ENCODE data around the gene TULP1. TPM values are rescaled to one million over a fixed set of nuclear protein-coding genes. Genes with fewer than 3 reads are reported as not detected.

TULP1 gene
- total and polyA plus RNA-seq, 4 donors = 3.3 TPM; not detected in 3

GRCh38 chr6:35491558-35492257 lies 21.0 kb downstream of the TULP1 start:
- no peak overlapping the region for H3K4me3 ChIP-seq (ENCODE audit: low read length in 2 of 2)

DNA sequence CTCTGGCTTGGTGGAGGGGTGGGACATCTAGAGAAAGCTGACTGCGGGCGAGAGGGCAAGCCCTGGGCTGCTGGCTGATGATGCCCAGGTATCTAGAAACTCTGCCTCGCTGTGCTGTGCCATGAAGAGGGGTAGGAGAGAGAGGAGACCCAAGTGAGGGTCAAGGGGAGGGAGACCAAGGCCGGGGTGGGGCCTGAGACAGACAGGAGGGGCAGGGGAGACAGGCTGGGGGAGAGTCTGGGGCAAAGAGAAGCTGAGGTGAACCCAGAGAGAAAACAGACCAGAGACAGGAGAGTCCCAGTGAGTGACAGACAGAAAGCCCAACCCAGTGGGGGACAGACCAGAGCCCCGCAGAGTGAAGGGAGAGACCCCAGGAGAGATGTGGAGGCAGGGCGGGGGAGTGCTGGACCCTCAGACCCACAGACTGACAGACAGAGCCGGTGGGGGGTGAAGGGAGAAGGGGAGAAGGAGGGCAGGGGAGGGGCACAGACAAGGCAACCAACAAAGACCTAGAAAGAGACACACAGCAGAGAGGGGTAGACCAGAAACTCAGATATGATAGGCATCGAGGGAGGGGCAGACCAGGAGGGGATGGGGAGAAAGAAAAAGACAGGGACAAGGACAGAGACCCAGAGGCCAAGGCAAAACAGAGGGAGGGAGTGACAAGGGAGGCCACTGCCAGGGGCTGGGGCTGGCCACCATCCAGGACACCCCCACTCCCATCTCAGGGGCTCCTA lies 21.7 kb downstream of the TULP1 start:
- no peaks in the 10 kb centered on the region for H3K36me3 ChIP-seq (ENCODE audit: control insufficient read depth in 1 of 2, insufficient read depth in 2 of 2, low read length in 1 of 2)
- H3K4me3 ChIP-seq (ENCODE audit: low read length in 2 of 2) = no peak overlapping the region
- 19 to 31% methylated on average over 8 of the region's 8 CpGs for WGBS, 2 donors
- H3K9me3 ChIP-seq (ENCODE audit: control insufficient read depth, low read length) = no peaks in the 10 kb centered on the region
- no peaks in the 10 kb centered on the region for H3K4me1 ChIP-seq (ENCODE audit: control insufficient read depth in 1 of 2, insufficient read depth in 2 of 2, low read length in 2 of 2)
- peak overlapping the region; percentile 91 to 92 for H3K27ac ChIP-seq (ENCODE audit: low read depth in 1 of 2, low read length in 2 of 2)
- no peaks in the 10 kb centered on the region for H3K27me3 ChIP-seq (ENCODE audit: control insufficient read depth in 1 of 2, insufficient read depth in 2 of 2, low read length in 1 of 2)
- intact Hi-C loops (cut with DNase I) = no loop called here
- ATAC-seq (ENCODE audit: low FRiP score) (no peak), DNase-seq (no peak)

More at GRCh38 chr6:35491558-35492257, 21.0 kb downstream of the TULP1 start:
- H3K4me1 ChIP-seq (ENCODE audit: control insufficient read depth in 1 of 2, insufficient read depth in 2 of 2, low read length in 2 of 2) = no peaks in the 10 kb centered on the region
- H3K9me3 ChIP-seq (ENCODE audit: control insufficient read depth, low read length) = no peaks in the 10 kb centered on the region
- no peaks in the 10 kb centered on the region for H3K36me3 ChIP-seq (ENCODE audit: control insufficient read depth in 1 of 2, insufficient read depth in 2 of 2, low read length in 1 of 2)
- DNase-seq = no peak
- peak overlapping the region; percentile 91 to 92 for H3K27ac ChIP-seq (ENCODE audit: low read depth in 1 of 2, low read length in 2 of 2)
- ATAC-seq (ENCODE audit: low FRiP score) = no peak
- H3K27me3 ChIP-seq (ENCODE audit: control insufficient read depth in 1 of 2, insufficient read depth in 2 of 2, low read length in 1 of 2) = no peaks in the 10 kb centered on the region
- intact Hi-C loops (cut with DNase I) = no loop called here
- 42 to 50% methylated on average over 5 of the region's 5 CpGs for WGBS, 2 donors

GRCh38 chr6:35489995-35490791 lies 22.5 kb downstream of the TULP1 start:
- H3K4me3 ChIP-seq (ENCODE audit: low read length in 2 of 2) = no peak overlapping the region
- H3K27ac ChIP-seq (ENCODE audit: low read depth in 1 of 2, low read length in 2 of 2) = peak overlapping the region; percentile 91 to 93
- DNase-seq (peak; percentile 91 to 97), ATAC-seq (ENCODE audit: low FRiP score) (peak; percentile 82)
- no peaks in the 10 kb centered on the region for H3K27me3 ChIP-seq (ENCODE audit: control insufficient read depth in 1 of 2, insufficient read depth in 2 of 2, low read length in 1 of 2)
- H3K4me1 ChIP-seq (ENCODE audit: control insufficient read depth in 1 of 2, insufficient read depth in 2 of 2, low read length in 2 of 2) = peaks cover 0 to 3% of the 10 kb centered on the region in 2 donors
- H3K9me3 ChIP-seq (ENCODE audit: control insufficient read depth, low read length) = no peaks in the 10 kb centered on the region
- 3 to 6% methylated on average over 27 to 28 of the region's 28 CpGs for WGBS, 2 donors
- no peaks in the 10 kb centered on the region for H3K36me3 ChIP-seq (ENCODE audit: control insufficient read depth in 1 of 2, insufficient read depth in 2 of 2, low read length in 1 of 2)
- intact Hi-C loops (cut with DNase I) = no loop called here

- peak overlapping the region; percentile 61 to 83 for H3K27ac ChIP-seq (ENCODE audit: low read depth in 1 of 2, low read length in 2 of 2)
- H3K36me3 ChIP-seq (ENCODE audit: control insufficient read depth in 1 of 2, insufficient read depth in 2 of 2, low read length in 1 of 2) = no peaks in the 10 kb centered on the region
- DNase-seq (no peak), ATAC-seq (ENCODE audit: low FRiP score) (no peak)
- no peaks in the 10 kb centered on the region for H3K9me3 ChIP-seq (ENCODE audit: control insufficient read depth, low read length)
- intact Hi-C loops (cut with DNase I) = no loop called here
- H3K27me3 ChIP-seq (ENCODE audit: control insufficient read depth in 1 of 2, insufficient read depth in 2 of 2, low read length in 1 of 2) = no peaks in the 10 kb centered on the region
- WGBS, 2 donors = 85 to 97% methylated on average over 1 of the region's 1 CpG
- no peak overlapping the region for H3K4me3 ChIP-seq (ENCODE audit: low read length in 2 of 2)
- H3K4me1 ChIP-seq (ENCODE audit: control insufficient read depth in 1 of 2, insufficient read depth in 2 of 2, low read length in 2 of 2) = peaks cover 0 to 3% of the 10 kb centered on the region in 2 donors
These were observed 23.6 kb downstream of the TULP1 start for GRCh38 chr6:35489066-35489465.

DNA sequence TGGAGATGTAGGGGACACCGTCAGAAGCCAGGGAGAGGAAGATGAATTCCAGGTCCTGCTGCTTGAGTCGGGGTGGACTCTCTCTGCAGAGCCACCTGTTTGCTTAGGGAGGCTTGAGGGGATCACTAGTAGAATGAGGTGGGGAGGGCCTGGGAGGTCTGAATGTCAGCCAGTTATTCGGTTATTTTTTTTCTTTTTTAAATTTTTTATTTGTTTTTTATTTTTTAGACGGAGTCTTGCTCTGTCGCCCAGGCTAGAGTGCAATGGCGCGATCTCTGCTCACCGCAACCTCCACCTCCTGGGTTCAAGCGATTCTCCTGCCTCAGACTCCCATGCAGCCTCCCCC lies 24.2 kb downstream of the TULP1 start:
- no peaks in the 10 kb centered on the region for H3K27me3 ChIP-seq (ENCODE audit: control insufficient read depth in 1 of 2, insufficient read depth in 2 of 2, low read length in 1 of 2)
- no peaks in the 10 kb centered on the region for H3K36me3 ChIP-seq (ENCODE audit: control insufficient read depth in 1 of 2, insufficient read depth in 2 of 2, low read length in 1 of 2)
- DNase-seq (no peak), ATAC-seq (ENCODE audit: low FRiP score) (no peak)
- WGBS, 2 donors = 53 to 58% methylated on average over 9 of the region's 9 CpGs
- H3K4me1 ChIP-seq (ENCODE audit: control insufficient read depth in 1 of 2, insufficient read depth in 2 of 2, low read length in 2 of 2) = peaks cover 0 to 3% of the 10 kb centered on the region in 2 donors
- no peaks in the 10 kb centered on the region for H3K9me3 ChIP-seq (ENCODE audit: control insufficient read depth, low read length)
- intact Hi-C loops (cut with DNase I) = no loop called here
- H3K4me3 ChIP-seq (ENCODE audit: low read length in 2 of 2) = no peak overlapping the region
- H3K27ac ChIP-seq (ENCODE audit: low read depth in 1 of 2, low read length in 2 of 2) = peak overlapping the region; percentile 72 to 83

- no peaks in the 10 kb centered on the region for H3K36me3 ChIP-seq (ENCODE audit: control insufficient read depth in 1 of 2, insufficient read depth in 2 of 2, low read length in 1 of 2)
- H3K27ac ChIP-seq (ENCODE audit: low read depth in 1 of 2, low read length in 2 of 2) = peak overlapping the region; percentile 72 to 83
- peaks cover 0 to 3% of the 10 kb centered on the region in 2 donors for H3K4me1 ChIP-seq (ENCODE audit: control insufficient read depth in 1 of 2, insufficient read depth in 2 of 2, low read length in 2 of 2)
- no peaks in the 10 kb centered on the region for H3K27me3 ChIP-seq (ENCODE audit: control insufficient read depth in 1 of 2, insufficient read depth in 2 of 2, low read length in 1 of 2)
- H3K9me3 ChIP-seq (ENCODE audit: control insufficient read depth, low read length) = no peaks in the 10 kb centered on the region
- ATAC-seq (ENCODE audit: low FRiP score) = no peak
- no peak overlapping the region for H3K4me3 ChIP-seq (ENCODE audit: low read length in 2 of 2)
- no peak for DNase-seq
- 20 to 21% methylated on average over 9 of the region's 9 CpGs for WGBS, 2 donors
- intact Hi-C loops (cut with DNase I) = no loop called here
These were observed 24.8 kb downstream of the TULP1 start for GRCh38 chr6:35487658-35488516.

DNA sequence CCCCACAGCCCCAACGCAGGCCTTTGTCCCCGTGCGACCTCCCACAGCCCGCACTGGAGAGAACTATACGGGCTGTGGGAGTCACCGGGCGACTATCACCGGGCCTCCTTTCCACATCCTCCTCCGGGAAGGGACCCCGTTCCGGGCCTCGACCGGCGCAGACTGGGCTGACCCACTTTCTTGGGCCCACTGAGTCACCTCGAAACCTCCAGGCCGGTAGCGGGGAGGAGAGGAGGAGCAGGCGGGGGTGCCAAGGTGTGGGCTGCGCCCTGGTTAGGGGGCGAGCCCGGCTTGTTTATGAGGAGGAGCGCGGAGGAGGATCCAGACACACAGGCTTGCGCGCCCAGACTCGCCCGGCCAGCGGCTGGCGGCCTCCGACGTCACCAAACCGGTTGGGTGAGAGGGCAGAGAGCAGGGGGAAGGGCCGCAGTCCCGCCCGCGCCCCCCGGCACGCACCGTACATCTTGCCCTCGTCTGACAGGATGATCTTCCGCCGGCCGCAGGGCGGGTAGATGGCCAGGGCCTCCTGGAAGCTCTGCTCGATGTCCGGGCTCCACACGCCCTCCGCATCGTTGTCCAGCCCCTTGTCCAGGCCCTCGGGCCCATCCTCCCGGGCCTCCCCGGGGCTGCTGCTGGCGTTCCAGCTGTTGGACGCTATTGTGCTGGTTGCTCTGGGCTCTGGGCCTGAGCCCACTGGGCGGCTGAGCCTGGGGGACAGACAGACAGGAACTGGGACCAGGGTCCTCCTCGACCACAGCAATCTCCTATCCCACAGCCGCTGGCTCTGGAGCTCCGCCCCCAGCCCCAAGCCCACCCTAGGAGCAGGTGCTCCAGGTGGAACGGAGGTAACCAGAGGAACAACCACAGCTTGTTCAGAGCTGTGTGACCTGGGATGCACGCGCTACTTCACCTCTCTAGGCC lies 26.4 kb downstream of the TULP1 start:
- peak; percentile 36 for ATAC-seq (ENCODE audit: low FRiP score)
- H3K27me3 ChIP-seq (ENCODE audit: control insufficient read depth in 1 of 2, insufficient read depth in 2 of 2, low read length in 1 of 2) = no peaks in the 10 kb centered on the region
- H3K4me3 ChIP-seq (ENCODE audit: low read length in 2 of 2) = no peak overlapping the region
- 60 to 67% methylated on average over 58 to 61 of the region's 61 CpGs for WGBS, 2 donors
- intact Hi-C loops (cut with DNase I) = no loop called here
- H3K4me1 ChIP-seq (ENCODE audit: control insufficient read depth in 1 of 2, insufficient read depth in 2 of 2, low read length in 2 of 2) = peaks cover 0 to 3% of the 10 kb centered on the region in 2 donors
- peak overlapping the region; percentile 15 to 46 for H3K27ac ChIP-seq (ENCODE audit: low read depth in 1 of 2, low read length in 2 of 2)
- H3K9me3 ChIP-seq (ENCODE audit: control insufficient read depth, low read length) = no peaks in the 10 kb centered on the region
- H3K36me3 ChIP-seq (ENCODE audit: control insufficient read depth in 1 of 2, insufficient read depth in 2 of 2, low read length in 1 of 2) = no peaks in the 10 kb centered on the region
- peak; percentile 56 to 85 for DNase-seq

Data from aorta (tissue), 5 donors.